Keratinocyte (primary cell): Measurements from ENCODE around the gene GBA3. TPM values are rescaled to one million over a fixed set of nuclear protein-coding genes. Genes with fewer than 3 reads are reported as not detected.

Experiments
- DNase-seq: peaks from one replicate; pipeline ENCODE4 v3.0.0-alpha.2; 2011; ENCODE audit warnings: low read depth, missing footprints, low spot score
- FAIRE-seq: peaks from 2 replicates; lab custom pipeline; 2011; peaks lifted over from hg19 to GRCh38; lab: Jason Lieb, UNC
- H2AFZ ChIP-seq: 2 replicates; pipeline ENCODE4 v1.6.0; 2012; ENCODE audit warnings: low read length, control low read depth, inconsistent platforms; ENCODE audit not compliant: control insufficient read depth
- H3K27ac ChIP-seq: 2 replicates; pipeline ENCODE4 v1.5.1; 2011; ENCODE audit warnings: low read length; ENCODE audit not compliant: control insufficient read depth, insufficient read depth
- H3K27me3 ChIP-seq: 3 replicates; pipeline ENCODE4 v1.6.0; 2011; ENCODE audit warnings: low read length; ENCODE audit not compliant: control insufficient read depth, insufficient read depth; ENCODE audit errors: extremely low read depth
- H3K36me3 ChIP-seq, 2 experiments: 2 replicates in 1 of 2; 3 replicates in 1 of 2; pipeline ENCODE4 v1.5.1; 2011; ENCODE audit warnings: low read length in 2 of 2, mild to moderate bottlenecking in 1 of 2; ENCODE audit not compliant: control insufficient read depth in 2 of 2, insufficient read depth in 2 of 2; ENCODE audit errors: extremely low read depth in 1 of 2
- H3K4me1 ChIP-seq: 3 replicates; pipeline ENCODE4 v1.5.1; 2011; ENCODE audit warnings: low read length; ENCODE audit not compliant: control insufficient read depth, insufficient read depth; ENCODE audit errors: extremely low read depth
- H3K4me2 ChIP-seq: 3 replicates; pipeline ENCODE4 v1.6.0; 2011; ENCODE audit warnings: low read depth, low read length; ENCODE audit not compliant: control insufficient read depth, insufficient read depth; ENCODE audit errors: extremely low read depth
- H3K4me3 ChIP-seq, 3 experiments: fragments of 200-600 bp in 1 of 3; sonication (generic) in 1 of 3; 2 replicates in 2 of 3; 3 replicates in 1 of 3; pipeline ENCODE4 v1.5.1; 2011 to 2016; ENCODE audit warnings: low read length in 3 of 3, mild to moderate bottlenecking in 3 of 3, control low read depth in 2 of 3, inconsistent platforms in 1 of 3, low read depth in 1 of 3, mixed read lengths in 1 of 3, mixed run types in 1 of 3, moderate library complexity in 1 of 3; ENCODE audit not compliant: control insufficient read depth in 2 of 3, insufficient read depth in 2 of 3; ENCODE audit errors: extremely low read depth in 1 of 3
- H3K79me2 ChIP-seq: 2 replicates; pipeline ENCODE4 v1.6.0; 2012; ENCODE audit warnings: low read length; ENCODE audit not compliant: control insufficient read depth, insufficient read depth
- H3K9ac ChIP-seq: 3 replicates; pipeline ENCODE4 v1.6.0; 2011; ENCODE audit warnings: low read length; ENCODE audit not compliant: control insufficient read depth, insufficient read depth; ENCODE audit errors: extremely low read depth
- H3K9me1 ChIP-seq: 3 replicates; pipeline ENCODE4 v1.6.0; 2011; ENCODE audit warnings: low read length; ENCODE audit not compliant: control insufficient read depth, insufficient read depth; ENCODE audit errors: extremely low read depth
- H3K9me3 ChIP-seq: 2 replicates; pipeline ENCODE4 v1.5.1; 2012; ENCODE audit warnings: low read depth, low read length; ENCODE audit not compliant: control insufficient read depth
- H4K20me1 ChIP-seq: 3 replicates; pipeline ENCODE4 v1.6.0; 2011; ENCODE audit warnings: low read length; ENCODE audit not compliant: control insufficient read depth, insufficient read depth; ENCODE audit errors: extremely low read depth
- CTCF ChIP-seq, 3 experiments: IDR thresholded peaks in 1 of 3; conservative IDR thresholded peaks in 1 of 3; optimal IDR thresholded peaks in 1 of 3; 2 replicates in 2 of 3; 3 replicates in 1 of 3; pipeline versions ENCODE3 to v1.5.1; 2011; ENCODE audit warnings: low read length in 3 of 3, mild to moderate bottlenecking in 3 of 3, moderate library complexity in 2 of 3, control low read depth in 1 of 3, inconsistent platforms in 1 of 3; ENCODE audit not compliant: insufficient read depth in 2 of 3; ENCODE audit errors: extremely low read depth in 1 of 3
- EZH2 ChIP-seq: IDR thresholded peaks from one replicate; pipeline ENCODE4 v1.6.1; 2012; ENCODE audit warnings: inconsistent platforms, mild to moderate bottlenecking, low read length, moderate library complexity
- dilution Hi-C: fragments of 300-500 bp; cut with MboI; formaldehyde crosslinking; loops from one replicate; pipeline ENCODE4 v1.7.0; 2020; ENCODE audit warnings: low sequenced_read_pairs; ENCODE audit not compliant: extremely low pct_ligation_motif_present
- polyA plus RNA-seq, 5 experiments: library from polyadenylated mRNA; depleted of rRNA in 3 of 5; stranded (reverse) in 3 of 5; stranded (forward) in 1 of 5; unstranded in 1 of 5; fragments of >200 nt; gene quantifications; 1 replicate in 1 of 5; 2 replicates in 3 of 5; 3 replicates in 1 of 5; pipeline versions ENCODE4 v1.2.1 to v1.2.3, GENCODE V29; 2011 to 2012; ENCODE audit warnings: missing spikeins in 2 of 5, low read depth in 1 of 5, low replicate concordance in 1 of 5

Gene GBA3
- polyA plus RNA-seq, 1 donor (not counting 4 experiments of a cell fraction or from before 2014, with no cell fraction given): not detected

DNA sequence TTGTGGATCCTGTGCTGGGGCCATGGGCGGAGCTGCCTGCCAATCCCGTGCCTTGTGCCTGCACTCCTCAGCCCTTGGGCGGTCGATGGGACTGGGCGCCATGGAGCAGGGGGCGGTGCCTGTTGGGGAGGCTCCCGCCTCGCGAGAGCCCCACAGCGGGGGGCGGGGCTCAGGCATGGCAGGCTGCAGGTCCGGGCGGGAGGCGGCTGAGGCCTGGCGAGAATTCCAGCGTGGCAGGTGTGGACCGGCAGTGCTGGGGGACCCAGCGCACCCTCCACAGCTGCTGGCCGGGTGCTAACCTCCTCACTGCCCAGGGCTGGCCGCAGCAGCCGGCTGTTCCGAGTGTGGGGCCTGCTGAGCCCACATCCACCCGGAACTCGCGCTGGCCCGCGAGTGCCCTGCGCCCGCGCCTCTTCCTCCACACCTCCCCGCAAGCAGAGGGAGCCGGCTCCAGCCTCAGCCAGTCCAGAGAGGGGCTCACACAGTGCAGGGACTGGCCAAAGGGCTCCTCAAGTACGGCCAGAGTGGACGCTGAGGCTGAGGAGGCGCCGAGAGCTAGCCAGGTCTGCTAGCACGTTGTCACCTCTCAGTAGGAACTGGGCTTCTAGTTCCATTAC lies 85.9 kb downstream of the GBA3 start:
- no peak for FAIRE-seq
- Histone ChIP-seq H3K9me3 (no peaks in the 10 kb centered on the region), H3K4me3 (no peak overlapping the region), H3K79me2 (no peaks in the 10 kb centered on the region), H3K4me1 (no peaks in the 10 kb centered on the region), H3K4me2 (no peak overlapping the region), H3K27ac (no peak overlapping the region), H3K36me3 (no peaks in the 10 kb centered on the region), H3K9ac (no peak overlapping the region), H2AFZ (no peak overlapping the region), H3K27me3 (no peaks in the 10 kb centered on the region), H3K9me1 (no peaks in the 10 kb centered on the region), H4K20me1 (no peaks in the 10 kb centered on the region)
- dilution Hi-C loops: no loop called here
- no peak for DNase-seq
- TF ChIP-seq CTCF (optimal IDR thresholded peaks at IDR 0.05 in 1 of 3, IDR thresholded peaks at IDR 0.05 in 1 of 3, conservative IDR thresholded peaks at IDR 0.05 in 1 of 3; ENCODE audit: extremely low read depth in 1 of 3, insufficient read depth in 2 of 3, low read length in 3 of 3) (no peak), EZH2 (no peak)

GRCh38 chr4:22780317-22780716 lies 87.6 kb downstream of the GBA3 start:
- H3K4me2 ChIP-seq: no peak overlapping the region
- H3K4me1 ChIP-seq: no peaks in the 10 kb centered on the region
- H3K27me3 ChIP-seq: no peaks in the 10 kb centered on the region
- DNase-seq (no peak), FAIRE-seq (no peak)
- no peaks in the 10 kb centered on the region for H4K20me1 ChIP-seq
- no peak overlapping the region for H2AFZ ChIP-seq
- no peak overlapping the region for H3K27ac ChIP-seq
- H3K9ac ChIP-seq: no peak overlapping the region
- no peak overlapping the region for H3K4me3 ChIP-seq
- H3K9me3 ChIP-seq: no peaks in the 10 kb centered on the region
- TF ChIP-seq EZH2: no peak
- no peak for TF ChIP-seq CTCF (optimal IDR thresholded peaks at IDR 0.05 in 1 of 3, IDR thresholded peaks at IDR 0.05 in 1 of 3, conservative IDR thresholded peaks at IDR 0.05 in 1 of 3; ENCODE audit: extremely low read depth in 1 of 3, insufficient read depth in 2 of 3, low read length in 3 of 3)
- dilution Hi-C loops: no loop called here
- no peaks in the 10 kb centered on the region for H3K9me1 ChIP-seq
- H3K36me3 ChIP-seq: no peaks in the 10 kb centered on the region
- H3K79me2 ChIP-seq: no peaks in the 10 kb centered on the region
